ENCODE data around the gene CHN1.

The CHN1 gene

GRCh38 chr2:174835797-174836255 is 169.4 kb downstream of the CHN1 start:
- no peak for TF ChIP-seq SIN3A (IDR thresholded peaks at IDR 0.05; ENCODE audit: borderline replicate concordance, insufficient read depth, low read length)
- no peak for TF ChIP-seq TAF1 (IDR thresholded peaks at IDR 0.05; ENCODE audit: borderline replicate concordance, insufficient read depth, low read length)
- TF ChIP-seq POLR2AphosphoS5 (IDR thresholded peaks at IDR 0.05; ENCODE audit: low read depth, low read length), result no peak
- TF ChIP-seq REST (IDR thresholded peaks at IDR 0.05; ENCODE audit: insufficient read depth in 1 of 2, low read depth in 2 of 2, low read length in 2 of 2), result no peak

DNA sequence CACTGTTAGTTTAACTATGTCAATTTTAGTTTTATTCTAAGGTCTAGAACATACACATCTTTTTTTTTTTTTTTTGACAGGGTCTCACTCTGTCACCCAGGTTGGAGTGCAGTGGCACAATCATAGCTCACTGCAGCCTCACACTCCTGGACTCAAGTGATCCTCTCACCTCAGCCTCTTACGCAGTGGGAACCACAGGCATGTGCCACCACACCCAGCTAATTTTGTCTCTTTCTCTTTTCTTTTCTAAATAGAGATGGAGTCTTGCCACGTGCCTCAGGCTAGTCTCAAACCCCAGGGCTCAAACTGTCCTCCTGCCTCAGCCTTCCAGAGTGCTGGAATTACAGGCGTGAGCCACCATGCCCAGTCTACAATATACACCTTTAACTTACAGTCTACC is 171.4 kb downstream of the CHN1 start:
- TF ChIP-seq POLR2AphosphoS5 (IDR thresholded peaks at IDR 0.05; ENCODE audit: low read depth, low read length) (no peak), FOXP2 (optimal IDR thresholded peaks at IDR 0.05; ENCODE audit: borderline replicate concordance, extremely low read depth, extremely low read length, insufficient read depth) (no peak), TAF1 (IDR thresholded peaks at IDR 0.05; ENCODE audit: borderline replicate concordance, insufficient read depth, low read length) (no peak), SIN3A (IDR thresholded peaks at IDR 0.05; ENCODE audit: borderline replicate concordance, insufficient read depth, low read length) (no peak), REST (IDR thresholded peaks at IDR 0.05; ENCODE audit: insufficient read depth in 1 of 2, low read depth in 2 of 2, low read length in 2 of 2) (no peak)

GRCh38 chr2:174830561-174830960 is 174.6 kb downstream of the CHN1 start:
- TF ChIP-seq TAF1 (IDR thresholded peaks at IDR 0.05; ENCODE audit: borderline replicate concordance, insufficient read depth, low read length), result no peak
- no peak for TF ChIP-seq POLR2AphosphoS5 (IDR thresholded peaks at IDR 0.05; ENCODE audit: low read depth, low read length)
- TF ChIP-seq FOXP2 (optimal IDR thresholded peaks at IDR 0.05; ENCODE audit: borderline replicate concordance, extremely low read depth, extremely low read length, insufficient read depth), result no peak
- no peak for TF ChIP-seq REST (IDR thresholded peaks at IDR 0.05; ENCODE audit: insufficient read depth in 1 of 2, low read depth in 2 of 2, low read length in 2 of 2)
- TF ChIP-seq SIN3A (IDR thresholded peaks at IDR 0.05; ENCODE audit: borderline replicate concordance, insufficient read depth, low read length), result no peak

GRCh38 chr2:174829550-174829949 is 175.6 kb downstream of the CHN1 start:
- TF ChIP-seq REST (IDR thresholded peaks at IDR 0.05; ENCODE audit: insufficient read depth in 1 of 2, low read depth in 2 of 2, low read length in 2 of 2) (no peak), POLR2AphosphoS5 (IDR thresholded peaks at IDR 0.05; ENCODE audit: low read depth, low read length) (no peak), SIN3A (IDR thresholded peaks at IDR 0.05; ENCODE audit: borderline replicate concordance, insufficient read depth, low read length) (no peak), FOXP2 (optimal IDR thresholded peaks at IDR 0.05; ENCODE audit: borderline replicate concordance, extremely low read depth, extremely low read length, insufficient read depth) (no peak), TAF1 (IDR thresholded peaks at IDR 0.05; ENCODE audit: borderline replicate concordance, insufficient read depth, low read length) (no peak)
